Tongue (tissue), 2 donors: ENCODE measurements around the gene CES2. TPM values are rescaled to one million over a fixed set of nuclear protein-coding genes. Genes with fewer than 3 reads are reported as not detected.
A peak's percentile ranks its signal among the peaks of the same experiment; 100 is the strongest.
"Not testable (repeated sequence)": the region's sequence is repeated elsewhere in the genome, so short reads cannot be mapped to it uniquely, and the experiment has no call there.

Experiments used
- DNase-seq: peaks from one replicate; pipeline ENCODE4 v3.0.0-alpha.2; 2015
- total RNA-seq: library from RNA; depleted of rRNA; stranded (reverse); fragments of >200 nt; gene quantifications from one replicate; pipeline ENCODE4 v1.2.3, GENCODE V29; 2014

Gene CES2
- total RNA-seq, 1 donor from 2014 or later: 23.9 TPM

DNA sequence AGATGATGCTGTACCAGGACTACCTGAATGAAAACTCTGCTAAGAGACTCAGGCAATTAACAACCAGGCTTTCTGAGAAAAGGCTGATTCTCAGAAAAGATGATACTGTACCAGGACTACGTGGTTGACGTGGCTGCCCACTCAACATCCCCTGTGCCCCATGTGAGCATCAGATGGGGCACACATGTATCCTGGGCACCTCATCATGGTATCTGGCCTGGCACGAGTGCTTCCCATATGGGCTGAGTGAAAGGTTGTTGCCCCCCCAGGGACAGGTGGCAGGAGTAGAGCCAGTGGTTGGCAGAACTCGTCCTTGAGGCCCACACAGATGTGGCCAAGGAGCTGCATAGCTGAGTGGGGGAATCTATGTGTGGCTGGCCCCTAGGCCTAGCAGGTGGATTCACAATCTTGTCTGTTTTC is 49.6 kb downstream of the CES2 start:
- no peak for DNase-seq

DNA sequence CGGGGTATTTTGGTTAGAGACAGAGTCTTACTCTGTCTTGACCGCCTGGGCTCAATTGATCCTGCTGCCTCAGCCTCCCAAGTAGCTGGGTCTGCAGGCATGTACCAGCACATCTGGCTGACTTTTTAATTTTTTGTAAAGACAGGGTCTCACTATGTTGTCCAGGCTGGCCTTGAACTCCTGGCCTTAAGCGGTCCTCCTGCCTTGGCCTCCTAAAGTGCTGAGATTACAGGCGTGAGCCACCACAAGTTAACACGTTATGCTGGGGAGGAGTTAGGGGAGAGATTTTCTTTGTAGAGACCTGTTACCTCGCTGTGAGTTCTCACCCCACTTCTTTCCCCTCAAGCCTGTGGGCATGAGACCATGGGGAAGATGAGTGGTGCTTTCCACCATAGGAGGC is 51.2 kb downstream of the CES2 start:
- DNase-seq: no peak

- peak; percentile 50 for DNase-seq
Observed at GRCh38 chr16:66988197-66988788, 53.0 kb downstream of the CES2 start, which contains the start of gene CES4A. TSS of gene CES4A (plus strand) at chr16:66988589. CDS start at chr16:66988773, 184 bp downstream.

DNA sequence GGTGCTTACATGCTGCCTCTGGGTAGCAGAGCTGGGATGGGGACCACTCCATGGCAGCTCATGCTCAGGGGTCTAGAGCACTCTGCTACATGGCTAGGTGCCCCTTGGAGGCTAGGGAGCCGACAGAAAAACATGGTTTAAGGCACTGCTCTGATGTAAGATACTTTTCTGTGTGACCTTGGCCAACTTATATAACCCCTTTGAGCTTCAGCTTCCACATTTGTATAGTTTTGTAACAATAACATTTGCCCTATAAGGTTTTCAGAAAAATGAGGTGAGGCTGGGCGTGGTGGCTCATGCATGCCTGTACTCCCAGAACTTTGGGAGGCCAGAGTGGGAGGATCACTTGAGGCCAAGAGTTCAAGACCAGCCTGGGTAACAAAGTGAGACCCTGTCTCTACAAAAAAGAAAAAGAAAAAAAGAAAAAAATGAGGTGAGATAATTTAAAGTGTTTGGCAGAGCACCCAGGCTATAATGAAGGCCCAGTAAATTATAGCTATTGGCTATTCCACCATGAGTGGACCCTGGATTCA is 56.3 kb downstream of the CES2 start:
- no peak for DNase-seq

DNA sequence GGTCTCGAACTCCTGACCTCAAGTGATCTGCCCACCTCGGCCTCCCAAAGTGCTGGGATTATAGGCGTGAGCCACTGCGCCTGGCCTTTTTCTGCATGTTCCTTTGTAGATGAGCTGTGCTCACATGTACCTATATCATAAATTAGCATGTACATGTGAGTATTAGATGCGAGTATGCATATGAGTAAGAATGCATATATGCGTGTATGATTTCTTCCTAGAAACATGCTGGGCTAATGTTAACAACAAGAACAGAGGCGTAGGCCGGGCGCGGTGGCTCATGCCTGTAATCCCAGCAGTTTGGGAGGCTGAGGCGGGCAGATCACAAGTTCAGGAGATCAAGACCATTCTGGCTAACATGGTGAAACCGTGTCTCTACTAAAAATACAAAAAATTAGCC is 58.2 kb downstream of the CES2 start:
- DNase-seq: not testable (repeated sequence)

Other genes starting within 250 kb of the CES2 start
- 27.7 TPM for gene CMTM4, start 238.8 kb upstream of the CES2 start, total RNA-seq
- 143 TPM for gene DYNC1LI2, start 183.9 kb upstream of the CES2 start, total RNA-seq
- 0.41 TPM for gene TERB1, start 133.9 kb upstream of the CES2 start, total RNA-seq
- gene NAE1, start 104.5 kb upstream of the CES2 start, total RNA-seq: 51.1 TPM
- not detected for gene CA7, start 91.1 kb upstream of the CES2 start, total RNA-seq
- 11.0 TPM for gene PDP2, start 55.0 kb upstream of the CES2 start, total RNA-seq
- gene CDH16, start 16.6 kb upstream of the CES2 start, total RNA-seq: 0.31 TPM
- 23.3 TPM for gene RRAD, start 10.0 kb upstream of the CES2 start, total RNA-seq
- 101 TPM for gene CIAO2B, start 1.1 kb upstream of the CES2 start, total RNA-seq
- gene CES3, start 25.8 kb downstream of the CES2 start, total RNA-seq: 1.8 TPM
- 5.2 TPM for gene CES4A, start 53.1 kb downstream of the CES2 start, total RNA-seq
- gene CBFB, start 93.6 kb downstream of the CES2 start, total RNA-seq: 52.6 TPM
- 16.3 TPM for gene PHAF1, start 174.4 kb downstream of the CES2 start, total RNA-seq
- 25.2 TPM for gene B3GNT9, start 215.5 kb downstream of the CES2 start, total RNA-seq
- gene TRADD, start 224.4 kb downstream of the CES2 start, total RNA-seq: 7.7 TPM
- gene FBXL8, start 224.4 kb downstream of the CES2 start, total RNA-seq: 1.6 TPM
- 3.8 TPM for gene HSF4, start 229.2 kb downstream of the CES2 start, total RNA-seq
- 40.4 TPM for gene NOL3, start 235.0 kb downstream of the CES2 start, total RNA-seq
- gene MATCAP1, start 248.4 kb downstream of the CES2 start, total RNA-seq: 14.1 TPM